CD14-positive monocyte (primary cell): ENCODE data around the gene AREL1. TPM values are rescaled to one million over a fixed set of nuclear protein-coding genes. Genes with fewer than 3 reads are reported as not detected.

Experiments used
- DNase-seq, 3 donors: peaks; one replicate each; pipeline ENCODE4 v3.0.0-alpha.2; 2011 to 2022
- H2AFZ ChIP-seq: 2 replicates; pipeline ENCODE4 v1.6.0; 2012; ENCODE audit warnings: mild to moderate bottlenecking, low read depth, low read length, inconsistent platforms; ENCODE audit not compliant: insufficient read depth, poor library complexity, severe bottlenecking
- H3K27ac ChIP-seq, 2 donors: 1 replicate in 1 of 2; 2 replicates in 1 of 2; pipeline ENCODE4 v1.5.1; 2012 to 2013; ENCODE audit warnings: low read length in 2 of 2, control low read depth in 1 of 2, inconsistent platforms in 1 of 2, low read depth in 1 of 2, mild to moderate bottlenecking in 1 of 2
- H3K27me3 ChIP-seq, 2 donors: one replicate each; pipeline versions ENCODE4 v1.6.0 to v1.6.1; 2011 to 2013; ENCODE audit warnings: low read length in 2 of 2; ENCODE audit not compliant: control insufficient read depth in 2 of 2, insufficient read depth in 2 of 2
- H3K36me3 ChIP-seq, 2 donors: replicated peaks in 1 of 2; 1 replicate in 1 of 2; 2 replicates in 1 of 2; pipeline versions ENCODE4 v1.5.1 to v1.6.1; 2012 to 2013; ENCODE audit warnings: low read length in 2 of 2, control low read depth in 1 of 2, inconsistent platforms in 1 of 2, mild to moderate bottlenecking in 1 of 2; ENCODE audit not compliant: insufficient read depth in 2 of 2, control insufficient read depth in 1 of 2
- H3K4me1 ChIP-seq, 2 donors: 1 replicate in 1 of 2; 2 replicates in 1 of 2; pipeline versions ENCODE4 v1.5.1 to v1.6.1; 2012 to 2013; ENCODE audit warnings: low read length in 2 of 2, control low read depth in 1 of 2, inconsistent platforms in 1 of 2, mild to moderate bottlenecking in 1 of 2, moderate library complexity in 1 of 2; ENCODE audit not compliant: insufficient read depth in 2 of 2, control insufficient read depth in 1 of 2
- H3K4me2 ChIP-seq: replicated peaks from 2 replicates; pipeline ENCODE3; 2012; ENCODE audit warnings: low read length, moderate library complexity, mild to moderate bottlenecking; ENCODE audit not compliant: poor library complexity, severe bottlenecking; ENCODE audit errors: extremely low read depth
- H3K4me3 ChIP-seq, 3 experiments: fragments of 200-600 bp in 1 of 3; sonication (generic) in 1 of 3; replicated peaks in 1 of 3; 1 replicate in 2 of 3; 2 replicates in 1 of 3; pipeline ENCODE4 v1.5.1; 2011 to 2013; ENCODE audit warnings: low read length in 3 of 3, mild to moderate bottlenecking in 3 of 3, control low read depth in 2 of 3, low read depth in 2 of 3, inconsistent platforms in 1 of 3, moderate library complexity in 1 of 3
- H3K79me2 ChIP-seq: 2 replicates; pipeline ENCODE4 v1.6.0; 2012; ENCODE audit warnings: mild to moderate bottlenecking, control low read depth, inconsistent platforms, low read length, moderate library complexity; ENCODE audit not compliant: insufficient read depth
- H3K9ac ChIP-seq: 2 replicates; pipeline ENCODE4 v1.6.0; 2017; ENCODE audit warnings: low read length, mild to moderate bottlenecking; ENCODE audit not compliant: insufficient read depth, poor library complexity, severe bottlenecking
- H3K9me3 ChIP-seq, 2 donors: replicated peaks in 1 of 2; 1 replicate in 1 of 2; 2 replicates in 1 of 2; pipeline versions ENCODE4 v1.5.1 to v1.6.1; 2012 to 2013; ENCODE audit warnings: low read length in 2 of 2, control low read depth in 1 of 2; ENCODE audit not compliant: control insufficient read depth in 1 of 2, insufficient read depth in 1 of 2
- H4K20me1 ChIP-seq: 2 replicates; pipeline ENCODE4 v1.6.0; 2012; ENCODE audit warnings: mild to moderate bottlenecking, low read length, control low read depth, moderate library complexity; ENCODE audit not compliant: insufficient read depth
- H3K27ac Mint-ChIP-seq, 7 donors: one replicate each; pipeline ENCODE4 v1.8.0; 2020; ENCODE audit warnings: mild to moderate bottlenecking in 7 of 7, mixed read lengths in 7 of 7, moderate library complexity in 6 of 7, inconsistent platforms in 2 of 7
- H3K27me3 Mint-ChIP-seq, 3 donors: one replicate each; pipeline ENCODE4 v1.8.0; 2021 to 2022; ENCODE audit warnings: low read depth in 3 of 3, mild to moderate bottlenecking in 3 of 3, mixed read lengths in 3 of 3, moderate library complexity in 3 of 3, inconsistent platforms in 1 of 3
- H3K36me3 Mint-ChIP-seq, 2 donors: one replicate each; pipeline ENCODE4 v1.8.0; 2020; ENCODE audit warnings: mixed read lengths in 2 of 2, inconsistent platforms in 1 of 2, mild to moderate bottlenecking in 1 of 2
- H3K4me1 Mint-ChIP-seq: one replicate; pipeline ENCODE4 v1.8.0; 2020; ENCODE audit warnings: mild to moderate bottlenecking, mixed read lengths
- H3K4me3 Mint-ChIP-seq, 2 donors: one replicate each; pipeline ENCODE4 v1.8.0; 2020; ENCODE audit warnings: mild to moderate bottlenecking in 2 of 2, mixed read lengths in 2 of 2, moderate library complexity in 1 of 2
- H3K9me3 Mint-ChIP-seq, 7 donors: one replicate each; pipeline ENCODE4 v1.8.0; 2020 to 2022; ENCODE audit warnings: mixed read lengths in 7 of 7, mild to moderate bottlenecking in 6 of 7, moderate library complexity in 6 of 7, inconsistent platforms in 2 of 7
- CTCF ChIP-seq: fragments of 200-600 bp; IDR thresholded peaks from one replicate; pipeline ENCODE4 v1.8.0; 2022; ENCODE audit warnings: antibody characterized with exemption, mild to moderate bottlenecking
- WGBS: methylation state at CpG from one replicate; pipeline ENCODE4 v1.1.5; 2013; ENCODE audit warnings: missing lambda C conversion rate; ENCODE audit not compliant: insufficient coverage; 5-methylcytosine and 5-hydroxymethylcytosine counted together
- intact Hi-C, 2 donors: fragments of 100-400 bp; cut with micrococcal nuclease; formaldehyde crosslinking; loops; one replicate each; pipeline versions ENCODE4 v1.15.0 to v1.15.1; 2023
- polyA plus RNA-seq, 3 donors: library from polyadenylated mRNA; depleted of rRNA in 1 of 3; unstranded in 2 of 3; stranded (reverse) in 1 of 3; fragments of 300-500 nt in 2 of 3; fragments of >200 nt in 1 of 3; fragmentation: Illumina TruSeq in 2 of 3; gene quantifications; 1 replicate in 2 of 3; 2 replicates in 1 of 3; pipeline ENCODE4 v1.2.3, GENCODE V29; 2012 to 2021

AREL1 gene
- polyA plus RNA-seq, 3 donors, result 12.5 to 23.3 (median 20.0) TPM

DNA sequence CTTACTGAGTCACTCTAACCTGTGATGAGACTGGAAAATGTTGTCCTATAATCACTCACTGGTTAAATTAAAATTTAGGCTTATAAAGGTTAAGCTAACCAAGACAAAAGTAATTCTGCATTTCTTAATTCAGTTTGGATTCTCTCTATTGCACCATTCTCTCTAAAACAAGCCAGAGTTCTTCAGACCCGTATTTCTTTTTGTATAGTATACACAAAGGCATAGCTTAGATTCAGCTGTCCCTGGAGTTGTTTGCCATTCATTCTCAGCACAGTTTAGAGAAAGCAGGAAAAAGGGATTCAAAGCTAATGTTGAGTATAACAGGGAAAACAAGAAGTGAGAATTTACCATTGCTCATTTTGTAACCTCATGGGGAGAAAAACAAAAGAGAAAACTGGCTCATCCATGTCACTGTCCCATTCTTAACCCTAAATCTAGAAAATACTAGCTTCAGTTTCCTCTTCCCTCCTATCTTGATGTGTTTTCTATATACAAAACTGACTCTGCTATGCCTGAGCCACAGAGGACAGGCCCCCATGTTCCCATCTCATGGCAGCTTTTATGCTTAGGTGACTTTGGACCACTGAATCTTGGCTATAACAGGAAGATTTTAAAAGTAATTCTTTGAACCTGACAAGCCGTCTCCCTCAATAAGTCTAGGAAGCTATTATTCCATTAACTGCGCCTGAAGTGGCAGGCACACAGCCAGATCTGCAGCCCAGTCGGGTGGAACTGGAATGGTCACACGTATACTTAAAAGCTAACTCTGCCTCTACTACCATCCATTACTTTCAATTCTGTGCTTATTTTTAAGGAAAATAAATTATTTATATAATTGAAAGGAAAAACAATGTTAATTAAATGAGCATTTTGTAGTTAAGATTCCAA is 7.0 kb downstream of the AREL1 start:
- H3K27me3 Mint-ChIP-seq, result peaks cover 0 to 1% (median 0%) of the 10 kb centered on the region in 3 donors
- H3K4me2 ChIP-seq, result no peak overlapping the region
- no peak overlapping the region for H3K4me3 ChIP-seq
- H3K9ac ChIP-seq, result no peak overlapping the region
- H2AFZ ChIP-seq, result no peak overlapping the region
- no peak for DNase-seq
- WGBS, result no CpG with 5 or more reads among the region's 5 CpGs
- peaks cover 20 to 21% of the 10 kb centered on the region in 2 donors for H3K36me3 Mint-ChIP-seq
- H3K79me2 ChIP-seq, result peaks cover 100% of the 10 kb centered on the region
- no peak for TF ChIP-seq CTCF
- H3K27ac Mint-ChIP-seq, result peak overlapping the region in 6 of 7 donors; percentile 6 to 63 (median 16)
- peaks cover 5 to 10% (median 7%) of the 10 kb centered on the region in 7 donors for H3K9me3 Mint-ChIP-seq
- H3K4me1 Mint-ChIP-seq, result peaks cover 29% of the 10 kb centered on the region
- H4K20me1 ChIP-seq, result peaks cover 82% of the 10 kb centered on the region
- no peaks in the 10 kb centered on the region for H3K27me3 ChIP-seq
- H3K36me3 ChIP-seq, result peaks cover 0 to 20% of the 10 kb centered on the region in 2 donors
- intact Hi-C loops, result no loop called here
- peaks cover 5 to 6% of the 10 kb centered on the region in 2 donors for H3K9me3 ChIP-seq
- H3K4me3 Mint-ChIP-seq, result no peak overlapping the region
- peaks cover 6 to 8% of the 10 kb centered on the region in 2 donors for H3K4me1 ChIP-seq
- H3K27ac ChIP-seq, result no peak overlapping the region

DNA sequence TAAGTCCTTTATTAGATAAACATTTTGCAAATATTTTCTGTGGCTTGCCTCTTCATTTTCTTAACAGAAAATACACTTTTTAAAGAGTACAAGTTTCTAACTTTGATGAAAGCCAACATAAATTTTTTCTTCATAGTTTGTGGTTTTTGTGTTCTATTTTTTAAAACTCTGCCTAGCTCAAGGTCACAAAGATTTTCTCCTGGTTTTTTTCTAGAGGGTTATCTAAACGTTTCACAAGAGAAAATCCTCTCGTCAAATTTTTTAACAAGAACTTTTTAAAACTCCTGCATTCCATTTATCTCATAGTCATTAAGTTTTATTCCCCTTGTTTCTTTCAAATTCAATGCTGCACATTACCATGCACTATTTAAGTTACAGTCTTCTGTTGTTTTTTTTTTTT is 8.2 kb downstream of the AREL1 start:
- no peak for DNase-seq
- Histone ChIP-seq H3K79me2 (peaks cover 99% of the 10 kb centered on the region), H3K4me2 (no peak overlapping the region), H3K27me3 (no peaks in the 10 kb centered on the region), H3K9ac (no peak overlapping the region), H3K4me1 (peaks cover 6 to 8% of the 10 kb centered on the region in 2 donors), H2AFZ (no peak overlapping the region), H4K20me1 (peaks cover 78% of the 10 kb centered on the region), H3K4me3 (no peak overlapping the region), H3K36me3 (peaks cover 0 to 22% of the 10 kb centered on the region in 2 donors), H3K9me3 (peaks cover 5 to 6% of the 10 kb centered on the region in 2 donors), H3K27ac (no peak overlapping the region)
- TF ChIP-seq CTCF, result no peak
- Mint-ChIP-seq H3K4me3 (no peak overlapping the region), H3K4me1 (peaks cover 19% of the 10 kb centered on the region), H3K27ac (no peak overlapping the region), H3K27me3 (peaks cover 0 to 1% (median 0%) of the 10 kb centered on the region in 3 donors), H3K36me3 (peaks cover 21 to 28% of the 10 kb centered on the region in 2 donors), H3K9me3 (peaks cover 5 to 10% (median 7%) of the 10 kb centered on the region in 7 donors)
- no CpG with 5 or more reads among the region's 2 CpGs for WGBS
- intact Hi-C loops, result no loop called here
